NT2/D1 (cell line): Measurements from ENCODE around the gene MDGA2.
"Not testable (repeated sequence)": the region's sequence is repeated elsewhere in the genome, so short reads cannot be mapped to it uniquely, and the experiment has no call there.

Experiments
- DNase-seq: peaks from one replicate; pipeline ENCODE4 v3.0.0-alpha.2; 2011; ENCODE audit warnings: low read depth, low spot score
- H3K27me3 ChIP-seq: 2 replicates; pipeline ENCODE4 v1.6.0; 2011; ENCODE audit warnings: mild to moderate bottlenecking; ENCODE audit not compliant: insufficient read length, insufficient read depth
- H3K36me3 ChIP-seq: 2 replicates; pipeline ENCODE4 v1.6.1; 2011; ENCODE audit warnings: mild to moderate bottlenecking, low read length, mixed read lengths; ENCODE audit not compliant: insufficient read depth, insufficient read length
- H3K4me1 ChIP-seq: 2 replicates; pipeline ENCODE4 v1.5.1; 2011; ENCODE audit not compliant: insufficient read depth, insufficient read length
- H3K4me3 ChIP-seq: 2 replicates; pipeline ENCODE4 v1.5.1; 2011; ENCODE audit warnings: low read depth; ENCODE audit not compliant: insufficient read length
- H3K9ac ChIP-seq: 2 replicates; pipeline ENCODE4 v1.6.0; 2011; ENCODE audit warnings: low read depth; ENCODE audit not compliant: insufficient read length
- H3K9me3 ChIP-seq: 2 replicates; pipeline ENCODE4 v1.5.1; 2011; ENCODE audit warnings: mild to moderate bottlenecking, low read length; ENCODE audit not compliant: insufficient read depth
- SUZ12 ChIP-seq: IDR thresholded peaks from 2 replicates; pipeline ENCODE4 v1.6.1; 2011; ENCODE audit not compliant: insufficient read length, insufficient read depth; ENCODE audit errors: extremely low read depth
- YY1 ChIP-seq: IDR thresholded peaks from 2 replicates; pipeline ENCODE4 v1.6.1; 2011; ENCODE audit not compliant: insufficient read length, insufficient read depth
- ZNF274 ChIP-seq: IDR thresholded peaks from 2 replicates; pipeline ENCODE4 v1.6.1; 2011; ENCODE audit warnings: mild to moderate bottlenecking, low read depth, low read length

The MDGA2 gene

DNA sequence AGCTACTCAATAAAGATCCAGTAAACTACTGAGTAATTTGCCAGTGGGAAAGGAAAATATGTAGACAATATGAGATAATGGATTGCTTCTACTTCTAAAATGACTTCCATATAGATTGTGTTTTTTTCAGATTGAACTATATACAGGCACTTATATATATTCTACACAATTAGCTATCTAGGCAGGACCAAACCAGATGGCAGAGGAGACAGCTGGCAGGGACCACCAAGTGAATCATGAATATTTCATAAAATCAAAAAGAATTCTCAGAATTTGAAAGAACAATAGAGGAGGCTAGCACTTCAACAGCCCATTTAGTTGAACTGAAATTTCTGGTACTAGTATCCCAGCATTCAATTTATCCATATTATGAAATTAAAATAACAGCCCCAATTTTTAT is 685.8 kb downstream of the MDGA2 start:
- no peaks in the 10 kb centered on the region for H3K4me1 ChIP-seq
- no peaks in the 10 kb centered on the region for H3K27me3 ChIP-seq
- H3K36me3 ChIP-seq = no peaks in the 10 kb centered on the region
- TF ChIP-seq YY1 = no peak
- TF ChIP-seq ZNF274 = no peak
- no peak for TF ChIP-seq SUZ12
- no peak overlapping the region for H3K4me3 ChIP-seq
- H3K9ac ChIP-seq = no peak overlapping the region
- no peaks in the 10 kb centered on the region for H3K9me3 ChIP-seq
- DNase-seq = no peak

DNA sequence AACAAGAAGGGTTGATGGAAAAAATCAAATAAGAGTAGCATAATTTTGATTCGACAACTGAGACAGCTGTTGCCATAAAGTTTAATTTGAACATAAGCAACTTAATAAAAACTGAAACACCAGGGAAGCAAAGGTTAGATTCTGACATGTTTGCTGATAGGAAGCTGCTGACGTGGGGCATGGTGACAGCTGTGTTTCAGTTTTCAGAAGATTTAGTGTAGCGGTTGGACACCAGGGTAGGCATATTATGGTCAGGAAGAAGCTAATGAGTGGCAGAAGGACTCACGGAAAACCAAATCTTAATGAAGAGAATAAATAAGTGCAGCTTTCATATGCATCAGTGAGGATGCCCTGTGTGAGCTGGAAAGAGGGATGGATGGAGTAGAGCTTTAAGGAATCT is 687.1 kb downstream of the MDGA2 start:
- no peak for DNase-seq
- H3K4me3 ChIP-seq = no peak overlapping the region
- no peaks in the 10 kb centered on the region for H3K36me3 ChIP-seq
- H3K27me3 ChIP-seq = no peaks in the 10 kb centered on the region
- no peak for TF ChIP-seq SUZ12
- TF ChIP-seq ZNF274 = no peak
- TF ChIP-seq YY1 = no peak
- H3K9ac ChIP-seq = no peak overlapping the region
- no peaks in the 10 kb centered on the region for H3K9me3 ChIP-seq
- H3K4me1 ChIP-seq = no peaks in the 10 kb centered on the region

DNA sequence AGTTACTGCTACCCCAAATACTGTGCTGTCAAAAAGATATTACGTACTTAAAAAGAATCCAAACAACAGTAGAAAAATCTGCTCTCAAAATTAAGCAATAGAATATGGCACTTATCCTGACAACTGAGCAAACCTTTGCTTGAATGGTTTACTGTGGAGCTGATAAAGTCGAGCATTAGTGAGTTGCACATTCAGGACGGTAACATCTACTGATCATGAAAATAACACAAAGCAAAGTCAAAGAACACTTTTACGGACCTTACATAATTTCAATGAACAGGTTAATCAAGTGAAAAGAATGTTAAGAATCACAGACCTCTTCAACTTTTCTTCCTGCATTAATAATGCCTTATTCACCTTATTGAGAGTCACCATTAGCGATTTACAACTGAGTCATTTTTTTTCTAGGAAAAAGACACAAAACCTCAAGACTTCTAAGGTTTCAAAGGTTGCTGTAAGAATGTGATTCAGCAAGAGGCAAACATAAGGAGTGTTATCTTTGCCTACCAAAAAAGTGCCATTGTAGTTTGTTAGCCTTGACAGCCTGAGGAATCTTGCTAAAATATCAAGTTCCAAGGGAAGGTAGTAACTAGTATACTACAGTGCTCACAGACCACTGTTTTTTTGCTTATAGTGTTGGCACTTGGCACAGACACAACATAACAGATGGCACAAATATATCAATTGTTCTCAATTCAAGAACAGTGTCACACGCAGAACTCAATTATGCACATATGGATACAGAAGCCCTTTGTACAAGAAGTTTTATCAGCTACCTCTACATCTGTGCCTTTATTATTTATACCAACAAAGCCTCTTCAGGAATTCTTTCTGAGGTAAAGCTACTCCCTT is 689.6 kb downstream of the MDGA2 start:
- no peaks in the 10 kb centered on the region for H3K4me1 ChIP-seq
- H3K9ac ChIP-seq = no peak overlapping the region
- H3K36me3 ChIP-seq = no peaks in the 10 kb centered on the region
- DNase-seq = no peak
- H3K4me3 ChIP-seq = no peak overlapping the region
- H3K9me3 ChIP-seq = no peaks in the 10 kb centered on the region
- TF ChIP-seq SUZ12 (no peak), ZNF274 (no peak), YY1 (no peak)
- no peaks in the 10 kb centered on the region for H3K27me3 ChIP-seq

DNA sequence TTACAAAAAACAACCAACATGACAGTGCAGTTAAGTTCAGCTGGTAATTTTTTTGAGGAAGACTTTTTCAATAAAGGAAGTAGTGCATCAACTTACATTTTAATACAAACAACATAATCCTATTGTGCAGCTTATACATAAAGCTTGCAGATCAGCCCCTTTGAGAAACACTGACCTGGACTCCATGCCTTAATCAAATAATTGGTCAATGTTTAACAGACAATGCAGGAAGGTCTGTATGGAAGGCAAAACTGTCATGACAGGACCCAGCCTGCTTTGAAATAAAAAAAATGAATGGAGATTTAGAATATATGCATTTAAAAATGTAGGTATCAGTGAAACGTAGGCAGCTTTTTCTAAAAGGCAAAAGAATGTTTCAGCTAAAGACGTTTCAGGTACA is 702.1 kb downstream of the MDGA2 start:
- no peaks in the 10 kb centered on the region for H3K9me3 ChIP-seq
- H3K4me1 ChIP-seq = no peaks in the 10 kb centered on the region
- no peak overlapping the region for H3K4me3 ChIP-seq
- no peak for TF ChIP-seq YY1
- no peak for TF ChIP-seq SUZ12
- TF ChIP-seq ZNF274 = no peak
- DNase-seq = no peak
- H3K36me3 ChIP-seq = no peaks in the 10 kb centered on the region
- H3K27me3 ChIP-seq = no peaks in the 10 kb centered on the region
- H3K9ac ChIP-seq = no peak overlapping the region

DNA sequence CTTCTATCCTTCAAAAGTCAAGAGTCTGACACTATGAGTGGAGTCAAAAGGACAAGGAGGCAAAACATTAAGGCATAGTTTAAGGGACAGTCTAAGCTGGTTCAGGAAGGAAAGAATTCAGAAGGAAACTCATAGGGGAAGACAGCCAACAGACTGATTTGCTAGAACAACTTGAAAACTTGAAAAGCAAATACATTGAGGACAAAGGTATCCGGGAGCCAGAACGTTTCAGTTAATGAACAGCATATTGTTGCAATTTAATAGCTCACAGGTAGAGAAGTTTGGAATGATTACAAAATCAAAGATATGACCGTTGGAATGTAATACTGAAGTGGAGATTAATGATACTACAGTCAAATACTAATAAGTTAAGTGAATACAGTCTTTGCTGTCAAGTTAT is 711.0 kb downstream of the MDGA2 start:
- DNase-seq = no peak
- no peaks in the 10 kb centered on the region for H3K27me3 ChIP-seq
- no peaks in the 10 kb centered on the region for H3K4me1 ChIP-seq
- no peak overlapping the region for H3K9ac ChIP-seq
- TF ChIP-seq ZNF274 (no peak), SUZ12 (no peak), YY1 (no peak)
- H3K4me3 ChIP-seq = no peak overlapping the region
- H3K36me3 ChIP-seq = no peaks in the 10 kb centered on the region
- H3K9me3 ChIP-seq = no peaks in the 10 kb centered on the region

DNA sequence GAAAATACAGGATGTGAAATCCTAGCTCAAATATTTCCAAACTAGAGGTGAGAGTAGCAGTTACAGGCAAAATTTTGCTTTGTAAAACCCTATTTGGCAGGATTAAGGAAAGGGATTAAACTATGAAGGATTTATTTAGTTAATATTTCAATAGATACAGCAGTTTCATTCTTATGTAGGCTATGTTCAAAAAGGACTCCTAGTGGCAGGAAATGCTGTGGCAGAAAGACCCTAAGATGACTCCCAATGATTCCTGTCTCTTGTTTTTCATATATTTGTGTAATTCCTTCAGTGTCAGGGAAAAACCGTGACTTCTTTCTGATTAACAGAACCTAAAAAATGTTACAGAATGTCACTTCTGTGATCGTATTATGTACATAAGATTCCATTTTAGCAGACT is 724.3 kb downstream of the MDGA2 start:
- Histone ChIP-seq H3K27me3 (no peaks in the 10 kb centered on the region), H3K9me3 (no peaks in the 10 kb centered on the region), H3K9ac (no peak overlapping the region), H3K36me3 (no peaks in the 10 kb centered on the region), H3K4me1 (no peaks in the 10 kb centered on the region), H3K4me3 (no peak overlapping the region)
- no peak for DNase-seq
- TF ChIP-seq YY1 (no peak), SUZ12 (no peak), ZNF274 (no peak)

GRCh38 chr14:46940611-46941010 is 734.8 kb downstream of the MDGA2 start:
- no peaks in the 10 kb centered on the region for H3K36me3 ChIP-seq
- no peak overlapping the region for H3K4me3 ChIP-seq
- no peaks in the 10 kb centered on the region for H3K4me1 ChIP-seq
- no peak overlapping the region for H3K9ac ChIP-seq
- no peak for TF ChIP-seq SUZ12
- TF ChIP-seq YY1 = no peak
- TF ChIP-seq ZNF274 = no peak
- no peaks in the 10 kb centered on the region for H3K9me3 ChIP-seq
- DNase-seq = no peak
- H3K27me3 ChIP-seq = no peaks in the 10 kb centered on the region

DNA sequence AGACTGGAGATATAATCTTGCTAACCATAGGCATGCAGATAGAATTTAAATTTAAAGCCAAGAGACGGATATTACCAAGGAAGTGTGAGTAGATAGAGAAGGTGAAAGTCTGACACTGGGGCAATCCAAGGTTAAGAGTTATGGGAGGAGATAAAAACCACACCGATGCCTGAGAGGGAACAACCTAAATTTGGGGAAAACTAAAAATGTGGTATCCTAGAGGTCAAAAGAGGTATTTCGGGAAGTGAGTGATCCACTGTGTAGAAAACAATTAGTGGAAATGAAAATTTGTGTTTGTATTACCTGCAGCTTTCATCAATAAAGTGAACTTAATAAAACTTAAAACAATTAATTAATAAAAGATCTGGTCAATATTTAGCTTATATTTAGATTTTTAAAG is 754.9 kb downstream of the MDGA2 start:
- TF ChIP-seq ZNF274 (no peak), SUZ12 (no peak), YY1 (no peak)
- no peaks in the 10 kb centered on the region for H3K36me3 ChIP-seq
- DNase-seq = no peak
- no peaks in the 10 kb centered on the region for H3K27me3 ChIP-seq
- no peak overlapping the region for H3K9ac ChIP-seq
- no peak overlapping the region for H3K4me3 ChIP-seq
- H3K4me1 ChIP-seq = no peaks in the 10 kb centered on the region
- no peaks in the 10 kb centered on the region for H3K9me3 ChIP-seq

- H3K9me3 ChIP-seq, H3K4me3 ChIP-seq, H3K4me1 ChIP-seq, DNase-seq, H3K9ac ChIP-seq, H3K27me3 ChIP-seq, H3K36me3 ChIP-seq: not testable (repeated sequence)
Observed at GRCh38 chr14:46915539-46915938, 759.9 kb downstream of the MDGA2 start.
